Stimulated activated CD8-positive, alpha-beta memory T cell treated with anti-CD3 and anti-CD28 coated beads, Interleukin-4, amount 100 ng/mL, for 48 hours (primary cell): ENCODE data around the gene GSTM2.

Source experiments
- DNase-seq: peaks from one replicate; pipeline ENCODE4 v3.0.0-alpha.2; 2020

The GSTM2 gene

GRCh38 chr1:109667452-109668122 lies at the start of gene GSTM2:
Gene GSTM2 (plus strand): TSS chr1:109668057. CDS start chr1:109668116, 59 bp downstream.
- peak; percentile 87 for DNase-seq

GRCh38 chr1:109618661-109619575 lies 48.9 kb upstream of the GSTM2 start:
- no peak for DNase-seq

GRCh38 chr1:109619576-109620400 lies 48.1 kb upstream of the GSTM2 start, which contains the start of the genes AMPD2 and GNAT2:
Gene AMPD2 (plus strand): TSS chr1:109619837. CDS start chr1:109621176, 1,339 bp downstream.
Gene GNAT2 (minus strand): TSS chr1:109619616. CDS start chr1:109612870, 6,746 bp downstream.
- DNase-seq: peak; percentile 83

GRCh38 chr1:109620401-109620791 lies 47.5 kb upstream of the GSTM2 start:
- DNase-seq: no peak

GRCh38 chr1:109620841-109621286 lies 47.0 kb upstream of the GSTM2 start:
- DNase-seq: peak; percentile 98

- DNase-seq: no peak
Observed at GRCh38 chr1:109621379-109622136, 46.3 kb upstream of the GSTM2 start.

- no peak for DNase-seq
Observed at GRCh38 chr1:109622137-109622892, 45.5 kb upstream of the GSTM2 start.

- no peak for DNase-seq
Observed at GRCh38 chr1:109622895-109623294, 45.0 kb upstream of the GSTM2 start.

- DNase-seq: no peak
Observed at GRCh38 chr1:109623601-109624161, 44.2 kb upstream of the GSTM2 start.

- no peak for DNase-seq
Observed at GRCh38 chr1:109624201-109625010, 43.5 kb upstream of the GSTM2 start.

GRCh38 chr1:109625176-109625575 lies 42.7 kb upstream of the GSTM2 start:
- DNase-seq: no peak

GRCh38 chr1:109625601-109626560 lies 42.0 kb upstream of the GSTM2 start:
- DNase-seq: no peak

- no peak for DNase-seq
Observed at GRCh38 chr1:109626682-109627408, 41.0 kb upstream of the GSTM2 start.

GRCh38 chr1:109627692-109628399 lies 40.0 kb upstream of the GSTM2 start:
- no peak for DNase-seq

- no peak for DNase-seq
Observed at GRCh38 chr1:109628540-109629321, 39.1 kb upstream of the GSTM2 start.

- no peak for DNase-seq
Observed at GRCh38 chr1:109629372-109630030, 38.4 kb upstream of the GSTM2 start.
